GM23338 (cell line): ENCODE data around the gene STK39.

Source experiments
- CREB1 ChIP-seq: fragments of 250-450 bp; sonication (Bioruptor Pico); IDR thresholded peaks from 2 replicates; pipeline ENCODE4 v1.5.0; 2020; ENCODE audit warnings: low read depth, mild to moderate bottlenecking, moderate library complexity
- CTCF ChIP-seq, 2 experiments: fragments of 200-600 bp in 1 of 2; sonication (generic) in 1 of 2; conservative IDR thresholded peaks; 2 replicates each; pipeline versions ENCODE4 v1.5.1 to v1.6.1; 2016 to 2017; ENCODE audit warnings: antibody characterized with exemption in 2 of 2, low read depth in 2 of 2, mild to moderate bottlenecking in 2 of 2, moderate library complexity in 1 of 2
- ETS1 ChIP-seq: IDR thresholded peaks from 2 replicates; pipeline ENCODE4 v1.6.1; 2016; ENCODE audit warnings: antibody characterized with exemption
- EZH2 ChIP-seq: fragments of 200-600 bp; sonication (generic); IDR thresholded peaks from one replicate; pipeline ENCODE4 v1.8.0; 2017; ENCODE audit warnings: antibody characterized with exemption, mild to moderate bottlenecking, low read depth; ENCODE audit not compliant: unreplicated experiment
- EZH2phosphoT487 ChIP-seq: fragments of 200-600 bp; sonication (generic); IDR thresholded peaks from one replicate; pipeline ENCODE4 v1.8.1; 2018; ENCODE audit warnings: antibody characterized with exemption; ENCODE audit not compliant: unreplicated experiment
- JUNB ChIP-seq: IDR thresholded peaks from one replicate; pipeline ENCODE4 v1.6.1; 2016; ENCODE audit warnings: antibody characterized with exemption; ENCODE audit not compliant: unreplicated experiment
- POLR2AphosphoS5 ChIP-seq: IDR thresholded peaks from 2 replicates; pipeline ENCODE4 v1.6.1; 2016; ENCODE audit warnings: antibody characterized with exemption, low read depth
- REST ChIP-seq: IDR thresholded peaks from one replicate; pipeline ENCODE4 v1.6.1; 2018; ENCODE audit warnings: antibody characterized with exemption; ENCODE audit not compliant: unreplicated experiment
- ZNF331 ChIP-seq: fragments of 250-450 bp; sonication (Bioruptor Pico); IDR thresholded peaks from 2 replicates; pipeline ENCODE4 v1.5.0; 2020; ENCODE audit warnings: low read depth, mild to moderate bottlenecking, moderate library complexity

- TF ChIP-seq CTCF (conservative IDR thresholded peaks at IDR 0.05; ENCODE audit: low read depth in 2 of 2) (no peak), EZH2phosphoT487 (no peak), POLR2AphosphoS5 (no peak), ETS1 (no peak), CREB1 (CRISPR knock-in tag) (no peak), ZNF331 (CRISPR knock-in tag) (no peak), EZH2 (no peak), REST (no peak), JUNB (no peak)
Observed at GRCh38 chr2:168024459-168024858, 222.9 kb downstream of the STK39 start.
